ENCODE data around the gene AUTS2.

AUTS2 gene

DNA sequence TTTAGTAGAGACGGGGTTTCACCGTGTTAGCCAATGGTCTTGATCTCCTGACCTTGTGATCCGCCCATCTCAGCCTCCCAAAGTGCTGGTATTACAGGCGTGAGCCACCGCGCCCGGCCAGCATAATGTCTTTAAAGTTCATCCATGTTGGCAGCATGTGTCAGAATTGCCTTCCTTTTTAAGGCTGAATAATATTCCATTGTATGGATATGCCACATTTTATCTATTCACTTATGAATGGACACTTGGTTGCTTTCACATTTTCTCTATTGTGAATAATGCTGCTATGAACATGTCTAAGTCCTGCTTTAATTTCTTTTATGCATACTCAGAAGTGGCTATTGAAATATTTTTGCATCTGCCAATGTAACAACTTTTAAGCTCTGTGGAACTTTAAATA is 779.7 kb downstream of the AUTS2 start:
- no peak for DNase-seq (ENCODE audit: low read depth)
- TF ChIP-seq, protein P1, sequence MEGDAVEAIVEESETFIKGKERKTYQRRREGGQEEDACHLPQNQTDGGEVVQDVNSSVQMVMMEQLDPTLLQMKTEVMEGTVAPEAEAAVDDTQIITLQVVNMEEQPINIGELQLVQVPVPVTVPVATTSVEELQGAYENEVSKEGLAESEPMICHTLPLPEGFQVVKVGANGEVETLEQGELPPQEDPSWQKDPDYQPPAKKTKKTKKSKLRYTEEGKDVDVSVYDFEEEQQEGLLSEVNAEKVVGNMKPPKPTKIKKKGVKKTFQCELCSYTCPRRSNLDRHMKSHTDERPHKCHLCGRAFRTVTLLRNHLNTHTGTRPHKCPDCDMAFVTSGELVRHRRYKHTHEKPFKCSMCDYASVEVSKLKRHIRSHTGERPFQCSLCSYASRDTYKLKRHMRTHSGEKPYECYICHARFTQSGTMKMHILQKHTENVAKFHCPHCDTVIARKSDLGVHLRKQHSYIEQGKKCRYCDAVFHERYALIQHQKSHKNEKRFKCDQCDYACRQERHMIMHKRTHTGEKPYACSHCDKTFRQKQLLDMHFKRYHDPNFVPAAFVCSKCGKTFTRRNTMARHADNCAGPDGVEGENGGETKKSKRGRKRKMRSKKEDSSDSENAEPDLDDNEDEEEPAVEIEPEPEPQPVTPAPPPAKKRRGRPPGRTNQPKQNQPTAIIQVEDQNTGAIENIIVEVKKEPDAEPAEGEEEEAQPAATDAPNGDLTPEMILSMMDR (IDR thresholded peaks at IDR 0.05; ENCODE audit: control insufficient read depth, extremely low read depth, insufficient read depth), result no peak
- H3K4me3 ChIP-seq (ENCODE audit: low read depth, low read length), result no peak overlapping the region

DNA sequence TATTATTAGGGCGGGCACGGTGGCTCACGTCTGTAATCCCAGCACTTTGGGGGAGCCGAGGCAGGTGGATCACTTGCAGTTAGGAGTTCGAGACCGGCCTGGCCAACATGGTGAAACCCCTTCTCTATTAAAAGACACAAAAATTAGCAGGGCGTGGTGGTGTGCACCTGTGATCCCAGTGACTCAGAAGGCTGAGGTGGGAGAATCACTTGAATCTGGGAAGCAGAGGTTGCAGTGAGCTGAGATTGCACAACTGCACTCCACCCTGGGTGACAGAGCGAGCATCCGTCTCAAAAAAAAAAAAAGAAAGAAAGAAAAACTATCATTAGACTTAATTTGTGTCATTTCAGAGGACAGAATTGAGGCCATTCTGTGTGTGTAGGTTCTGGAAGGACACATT is 780.9 kb downstream of the AUTS2 start:
- no peak overlapping the region for H3K4me3 ChIP-seq (ENCODE audit: low read depth, low read length)
- TF ChIP-seq, protein P1 (IDR thresholded peaks at IDR 0.05; ENCODE audit: control insufficient read depth, extremely low read depth, insufficient read depth), result no peak
- DNase-seq (ENCODE audit: low read depth), result no peak

DNA sequence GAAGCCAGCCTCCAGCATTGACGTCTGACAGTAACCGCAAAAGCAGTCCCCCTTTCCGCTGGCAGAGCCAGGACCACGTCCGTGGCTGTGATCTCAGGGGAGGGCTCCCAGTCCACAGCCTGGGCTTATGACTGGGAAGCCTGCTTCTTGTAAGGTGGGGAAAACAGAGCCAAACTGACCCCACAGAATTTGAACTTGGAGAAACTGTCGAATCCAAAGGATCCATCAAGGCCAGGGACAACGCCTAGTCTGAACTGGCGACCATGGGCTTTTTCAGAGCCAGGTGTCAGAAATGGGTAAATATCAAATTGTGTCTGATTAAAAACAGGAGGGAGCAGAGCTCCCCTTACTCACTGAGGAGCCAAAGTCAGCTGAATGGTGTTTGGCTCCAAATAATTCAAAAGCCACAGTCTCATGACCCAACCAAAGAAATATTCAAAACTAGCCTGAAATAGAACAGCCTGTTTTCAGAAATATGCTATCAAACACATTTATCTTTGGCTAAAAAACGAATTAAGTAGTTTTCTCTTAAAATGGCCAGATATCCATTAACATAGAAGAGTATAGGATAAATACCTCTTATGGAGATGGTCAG is 782.2 kb downstream of the AUTS2 start:
- no peak overlapping the region for H3K4me3 ChIP-seq (ENCODE audit: low read depth, low read length)
- TF ChIP-seq, protein P1 (IDR thresholded peaks at IDR 0.05; ENCODE audit: control insufficient read depth, extremely low read depth, insufficient read depth), result no peak
- no peak for DNase-seq (ENCODE audit: low read depth)

DNA sequence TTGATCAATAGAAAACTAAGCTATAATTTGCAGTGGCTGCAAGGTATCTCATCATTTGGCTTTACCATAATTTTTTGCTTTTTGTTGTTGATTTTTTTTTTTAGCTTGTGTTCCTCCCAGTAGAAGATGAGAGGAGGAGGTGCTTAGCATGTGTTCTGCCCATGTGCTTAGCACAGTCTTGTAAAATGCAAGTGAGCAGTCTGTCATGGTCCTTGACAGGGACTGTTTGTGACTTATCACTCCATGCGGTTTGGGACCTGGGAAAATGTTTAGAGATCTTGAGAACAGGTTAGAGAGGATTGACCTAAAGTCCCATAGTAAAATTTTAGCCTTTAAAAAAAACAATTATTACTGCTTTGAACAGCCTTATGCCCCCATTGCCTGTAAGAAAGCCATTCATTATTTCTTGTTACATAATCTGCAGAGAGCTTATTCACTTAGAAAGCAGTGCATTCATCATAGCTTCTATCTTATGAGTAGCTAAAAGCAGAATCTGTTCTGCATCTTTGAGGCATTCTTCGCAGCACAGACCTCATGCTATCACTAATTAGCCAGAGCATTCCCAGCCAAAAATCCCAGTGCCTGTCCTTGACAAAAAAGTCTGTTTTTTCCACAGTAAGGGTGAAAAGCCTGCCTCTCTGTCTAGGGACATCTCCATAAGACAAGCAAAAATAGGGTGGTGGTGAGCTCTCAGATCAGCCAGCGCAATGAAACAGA is 784.9 kb downstream of the AUTS2 start:
- TF ChIP-seq, protein P1 (IDR thresholded peaks at IDR 0.05; ENCODE audit: control insufficient read depth, extremely low read depth, insufficient read depth), result no peak
- no peak overlapping the region for H3K4me3 ChIP-seq (ENCODE audit: low read depth, low read length)
- DNase-seq (ENCODE audit: low read depth), result no peak

DNA sequence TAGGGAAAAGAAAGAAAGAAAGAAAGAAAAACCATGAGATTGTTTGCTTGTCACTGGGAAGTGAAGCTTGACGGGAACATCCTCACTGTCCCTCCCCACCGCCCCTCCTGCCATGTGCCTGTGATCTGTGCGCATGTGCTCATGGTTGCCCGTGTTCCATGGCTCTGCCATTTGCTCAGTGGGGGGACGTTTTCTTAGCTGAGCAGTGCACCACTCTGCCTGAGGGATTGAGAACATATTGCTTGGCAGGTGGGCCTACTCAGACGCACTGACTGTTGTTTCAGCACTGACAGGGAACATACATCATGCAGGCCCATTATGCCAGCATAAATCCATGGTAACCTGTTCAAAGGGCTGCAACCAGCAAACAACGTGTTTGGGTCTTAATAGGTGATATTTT is 785.7 kb downstream of the AUTS2 start:
- DNase-seq (ENCODE audit: low read depth), result no peak
- TF ChIP-seq, protein P1 (IDR thresholded peaks at IDR 0.05; ENCODE audit: control insufficient read depth, extremely low read depth, insufficient read depth), result no peak
- no peak overlapping the region for H3K4me3 ChIP-seq (ENCODE audit: low read depth, low read length)

DNA sequence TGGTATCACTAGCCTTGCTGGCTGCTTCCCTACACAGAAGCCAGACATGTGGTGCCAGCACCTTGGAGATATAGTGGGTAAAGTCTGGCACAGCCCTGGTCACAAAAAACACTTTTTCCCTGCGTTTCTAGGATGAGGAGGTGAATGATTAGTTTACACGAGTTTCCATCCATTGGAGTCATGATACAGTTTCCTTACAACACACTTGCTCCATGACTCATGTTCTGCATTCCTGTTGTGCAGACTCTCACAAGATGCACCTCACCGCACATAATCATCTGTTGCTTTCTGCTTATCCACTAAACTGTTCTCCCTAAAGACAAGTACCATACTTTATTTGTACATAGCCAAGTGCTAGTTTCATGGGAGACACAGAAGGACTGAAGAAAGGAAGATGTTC is 786.6 kb downstream of the AUTS2 start:
- H3K4me3 ChIP-seq (ENCODE audit: low read depth, low read length), result no peak overlapping the region
- TF ChIP-seq, protein P1 (IDR thresholded peaks at IDR 0.05; ENCODE audit: control insufficient read depth, extremely low read depth, insufficient read depth), result no peak
- no peak for DNase-seq (ENCODE audit: low read depth)

DNA sequence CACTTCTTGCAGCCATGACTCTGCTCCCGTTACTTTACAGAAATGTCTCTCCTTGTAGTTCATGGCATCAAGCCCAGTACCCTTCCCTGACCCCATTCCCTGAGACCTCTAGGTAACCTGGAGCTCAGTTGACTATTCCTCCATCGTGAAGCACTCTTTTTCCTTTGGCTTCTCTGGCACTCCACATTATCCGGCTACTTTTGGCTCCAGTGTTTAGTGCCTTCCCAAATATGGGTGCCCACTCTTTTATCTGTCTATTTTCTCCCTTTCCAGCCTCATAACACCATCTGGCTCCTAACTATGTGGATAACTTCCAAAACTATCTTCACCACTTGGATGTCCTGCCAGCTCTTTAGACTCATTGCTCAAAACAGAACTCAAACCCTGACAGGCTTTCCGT is 788.9 kb downstream of the AUTS2 start:
- DNase-seq (ENCODE audit: low read depth), result no peak
- TF ChIP-seq, protein P1 (IDR thresholded peaks at IDR 0.05; ENCODE audit: control insufficient read depth, extremely low read depth, insufficient read depth), result no peak
- no peak overlapping the region for H3K4me3 ChIP-seq (ENCODE audit: low read depth, low read length)

Measured in LNCaP clone FGC (cell line).